Measurements from ENCODE around the gene XPO6. TPM values are rescaled to one million over a fixed set of nuclear protein-coding genes. Genes with fewer than 3 reads are reported as not detected.

Gene XPO6
- polyA plus RNA-seq, 1 donor (not counting 4 experiments of a cell fraction or from before 2014, with no cell fraction given) = 127 TPM

DNA sequence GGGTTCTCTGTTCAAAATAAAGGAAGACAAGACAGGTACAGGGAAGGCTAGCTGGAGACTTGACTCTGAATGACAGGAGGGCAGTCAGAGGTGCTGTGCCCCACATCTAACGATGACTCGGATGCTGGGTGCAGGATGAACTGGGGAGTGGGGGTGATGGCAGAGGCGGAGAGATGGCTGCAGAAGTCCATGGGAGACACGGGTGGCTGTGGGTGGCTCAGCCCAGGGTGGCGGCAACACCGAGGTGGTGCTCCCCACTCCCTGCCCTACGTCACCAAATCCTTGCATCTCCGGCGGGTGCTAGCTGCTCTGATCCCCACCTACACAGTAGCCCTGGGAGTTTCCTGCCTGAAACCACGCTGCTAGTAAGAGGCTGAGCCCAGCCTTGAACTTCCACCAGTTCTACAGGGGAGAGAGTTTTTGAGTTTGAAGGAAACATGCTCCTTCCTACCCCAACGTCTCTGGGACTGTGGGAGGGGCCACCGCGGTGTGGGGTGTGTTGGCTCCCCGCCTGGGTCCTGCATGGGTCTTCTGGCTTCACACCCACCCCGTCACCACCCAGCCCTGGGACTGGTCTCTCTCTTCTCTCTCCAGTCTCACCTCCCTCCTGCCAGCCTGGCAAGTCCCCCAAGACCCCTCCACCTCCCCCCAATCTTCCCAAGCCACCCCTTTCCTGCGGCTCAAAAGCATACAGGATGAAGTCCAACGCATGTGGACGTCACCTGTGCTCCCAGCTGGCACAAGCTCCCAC lies 152.8 kb downstream of the XPO6 start:
- Histone ChIP-seq H3K4me1 (ENCODE audit: control insufficient read depth, extremely low read depth, insufficient read depth, low read length) (no peaks in the 10 kb centered on the region), H3K9me3 (ENCODE audit: control insufficient read depth, low read depth, low read length) (no peaks in the 10 kb centered on the region), H3K4me2 (ENCODE audit: control insufficient read depth, extremely low read depth, insufficient read depth, low read depth, low read length) (no peak overlapping the region), H4K20me1 (ENCODE audit: control insufficient read depth, extremely low read depth, insufficient read depth, low read length) (no peaks in the 10 kb centered on the region), H2AFZ (ENCODE audit: control insufficient read depth, low read length) (no peak overlapping the region), H3K9ac (ENCODE audit: control insufficient read depth, extremely low read depth, insufficient read depth, low read length) (no peak overlapping the region), H3K4me3 (ENCODE audit: control insufficient read depth in 2 of 3, extremely low read depth in 1 of 3, insufficient read depth in 2 of 3, low read depth in 1 of 3, low read length in 3 of 3) (no peak overlapping the region), H3K79me2 (ENCODE audit: control insufficient read depth, insufficient read depth, low read length) (no peaks in the 10 kb centered on the region), H3K36me3 (ENCODE audit: control insufficient read depth in 2 of 2, extremely low read depth in 1 of 2, insufficient read depth in 2 of 2, low read length in 2 of 2) (no peaks in the 10 kb centered on the region), H3K9me1 (ENCODE audit: control insufficient read depth, extremely low read depth, insufficient read depth, low read length) (no peaks in the 10 kb centered on the region), H3K27me3 (ENCODE audit: control insufficient read depth, extremely low read depth, insufficient read depth, low read length) (peaks cover 42% of the 10 kb centered on the region), H3K27ac (ENCODE audit: control insufficient read depth, insufficient read depth, low read length) (no peak overlapping the region)
- dilution Hi-C loops (cut with MboI; ENCODE audit: extremely low pct_ligation_motif_present, low sequenced_read_pairs) = no loop called here
- FAIRE-seq = no peak
- DNase-seq (ENCODE audit: low read depth, low spot score) = no peak
- TF ChIP-seq, protein P1, sequence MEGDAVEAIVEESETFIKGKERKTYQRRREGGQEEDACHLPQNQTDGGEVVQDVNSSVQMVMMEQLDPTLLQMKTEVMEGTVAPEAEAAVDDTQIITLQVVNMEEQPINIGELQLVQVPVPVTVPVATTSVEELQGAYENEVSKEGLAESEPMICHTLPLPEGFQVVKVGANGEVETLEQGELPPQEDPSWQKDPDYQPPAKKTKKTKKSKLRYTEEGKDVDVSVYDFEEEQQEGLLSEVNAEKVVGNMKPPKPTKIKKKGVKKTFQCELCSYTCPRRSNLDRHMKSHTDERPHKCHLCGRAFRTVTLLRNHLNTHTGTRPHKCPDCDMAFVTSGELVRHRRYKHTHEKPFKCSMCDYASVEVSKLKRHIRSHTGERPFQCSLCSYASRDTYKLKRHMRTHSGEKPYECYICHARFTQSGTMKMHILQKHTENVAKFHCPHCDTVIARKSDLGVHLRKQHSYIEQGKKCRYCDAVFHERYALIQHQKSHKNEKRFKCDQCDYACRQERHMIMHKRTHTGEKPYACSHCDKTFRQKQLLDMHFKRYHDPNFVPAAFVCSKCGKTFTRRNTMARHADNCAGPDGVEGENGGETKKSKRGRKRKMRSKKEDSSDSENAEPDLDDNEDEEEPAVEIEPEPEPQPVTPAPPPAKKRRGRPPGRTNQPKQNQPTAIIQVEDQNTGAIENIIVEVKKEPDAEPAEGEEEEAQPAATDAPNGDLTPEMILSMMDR (optimal IDR thresholded peaks at IDR 0.05 in 1 of 3, IDR thresholded peaks at IDR 0.05 in 1 of 3, conservative IDR thresholded peaks at IDR 0.05 in 1 of 3; ENCODE audit: extremely low read depth in 1 of 3, insufficient read depth in 2 of 3, low read length in 3 of 3) = no peak
- no peak for TF ChIP-seq EZH2 (IDR thresholded peaks at IDR 0.05; ENCODE audit: low read length)

DNA sequence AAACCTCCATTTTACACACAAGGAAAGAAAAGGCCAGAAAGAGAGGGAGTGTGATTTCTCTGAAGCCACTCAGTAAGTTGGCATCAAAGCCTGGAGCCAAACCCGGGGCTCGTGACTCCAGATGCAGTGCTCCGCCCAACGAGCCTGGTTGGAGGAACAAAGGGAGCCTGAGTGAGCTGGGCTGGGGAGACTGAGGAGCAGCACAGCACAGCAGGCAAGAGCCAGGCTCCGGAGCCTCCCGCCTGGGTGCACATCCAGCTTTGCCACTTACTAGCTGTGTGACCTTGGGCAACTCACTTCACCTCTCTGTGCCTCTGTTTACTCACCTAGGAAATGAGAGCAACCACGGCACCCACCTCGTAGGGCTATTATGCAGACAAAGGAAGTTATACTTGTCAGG lies 153.8 kb downstream of the XPO6 start:
- Histone ChIP-seq H3K4me1 (ENCODE audit: control insufficient read depth, extremely low read depth, insufficient read depth, low read length) (no peaks in the 10 kb centered on the region), H3K9me1 (ENCODE audit: control insufficient read depth, extremely low read depth, insufficient read depth, low read length) (no peaks in the 10 kb centered on the region), H2AFZ (ENCODE audit: control insufficient read depth, low read length) (no peak overlapping the region), H3K79me2 (ENCODE audit: control insufficient read depth, insufficient read depth, low read length) (no peaks in the 10 kb centered on the region), H3K9me3 (ENCODE audit: control insufficient read depth, low read depth, low read length) (no peaks in the 10 kb centered on the region), H3K9ac (ENCODE audit: control insufficient read depth, extremely low read depth, insufficient read depth, low read length) (no peak overlapping the region), H3K36me3 (ENCODE audit: control insufficient read depth in 2 of 2, extremely low read depth in 1 of 2, insufficient read depth in 2 of 2, low read length in 2 of 2) (no peaks in the 10 kb centered on the region), H3K27ac (ENCODE audit: control insufficient read depth, insufficient read depth, low read length) (no peak overlapping the region), H3K27me3 (ENCODE audit: control insufficient read depth, extremely low read depth, insufficient read depth, low read length) (peaks cover 36% of the 10 kb centered on the region), H3K4me3 (ENCODE audit: control insufficient read depth in 2 of 3, extremely low read depth in 1 of 3, insufficient read depth in 2 of 3, low read depth in 1 of 3, low read length in 3 of 3) (no peak overlapping the region), H4K20me1 (ENCODE audit: control insufficient read depth, extremely low read depth, insufficient read depth, low read length) (no peaks in the 10 kb centered on the region), H3K4me2 (ENCODE audit: control insufficient read depth, extremely low read depth, insufficient read depth, low read depth, low read length) (no peak overlapping the region)
- DNase-seq (ENCODE audit: low read depth, low spot score) (no peak), FAIRE-seq (no peak)
- TF ChIP-seq, protein P1 (optimal IDR thresholded peaks at IDR 0.05 in 1 of 3, IDR thresholded peaks at IDR 0.05 in 1 of 3, conservative IDR thresholded peaks at IDR 0.05 in 1 of 3; ENCODE audit: extremely low read depth in 1 of 3, insufficient read depth in 2 of 3, low read length in 3 of 3) = no peak
- TF ChIP-seq EZH2 (IDR thresholded peaks at IDR 0.05; ENCODE audit: low read length) = no peak
- dilution Hi-C loops (cut with MboI; ENCODE audit: extremely low pct_ligation_motif_present, low sequenced_read_pairs) = no loop called here
